ENCODE results near the gene TSC22D3.
A peak's percentile ranks its signal among the peaks of the same experiment; 100 is the strongest.

Gene TSC22D3

GRCh38 chrX:107729558-107730297 lies 45.9 kb downstream of the TSC22D3 start:
- no peaks in the 10 kb centered on the region for H3K27me3 Mint-ChIP-seq
- peak; percentile 40 for ATAC-seq
- H3K27ac Mint-ChIP-seq: no peak overlapping the region
- H3K4me3 Mint-ChIP-seq: no peak overlapping the region
- H3K4me1 Mint-ChIP-seq: peaks cover 17% of the 10 kb centered on the region
- DNase-seq: no peak
- H3K9me3 Mint-ChIP-seq: no peaks in the 10 kb centered on the region
- H3K36me3 Mint-ChIP-seq (ENCODE audit: low read depth): no peaks in the 10 kb centered on the region

- Mint-ChIP-seq H3K4me1 (peaks cover 17% of the 10 kb centered on the region), H3K27ac (no peak overlapping the region)
Observed at GRCh38 chrX:107728371-107729099, 47.1 kb downstream of the TSC22D3 start.

GRCh38 chrX:107726816-107727534 lies 48.6 kb downstream of the TSC22D3 start:
- Mint-ChIP-seq H3K36me3 (ENCODE audit: low read depth) (no peaks in the 10 kb centered on the region), H3K9me3 (no peaks in the 10 kb centered on the region), H3K27me3 (no peaks in the 10 kb centered on the region), H3K4me1 (peaks cover 18% of the 10 kb centered on the region), H3K4me3 (no peak overlapping the region), H3K27ac (no peak overlapping the region)
- no peak for DNase-seq
- ATAC-seq: no peak

More at GRCh38 chrX:107728371-107729099, 47.1 kb downstream of the TSC22D3 start:
- H3K36me3 Mint-ChIP-seq (ENCODE audit: low read depth): no peaks in the 10 kb centered on the region
- no peaks in the 10 kb centered on the region for H3K27me3 Mint-ChIP-seq
- DNase-seq: no peak
- no peak overlapping the region for H3K4me3 Mint-ChIP-seq
- ATAC-seq: no peak
- no peaks in the 10 kb centered on the region for H3K9me3 Mint-ChIP-seq

- ATAC-seq: no peak
- H3K27me3 Mint-ChIP-seq: no peaks in the 10 kb centered on the region
- H3K4me1 Mint-ChIP-seq: peaks cover 21% of the 10 kb centered on the region
- DNase-seq: no peak
- H3K36me3 Mint-ChIP-seq (ENCODE audit: low read depth): no peaks in the 10 kb centered on the region
- no peak overlapping the region for H3K27ac Mint-ChIP-seq
- H3K9me3 Mint-ChIP-seq: no peaks in the 10 kb centered on the region
- H3K4me3 Mint-ChIP-seq: no peak overlapping the region
Observed at GRCh38 chrX:107725761-107726555, 49.6 kb downstream of the TSC22D3 start.

GRCh38 chrX:107724653-107725052 lies 50.9 kb downstream of the TSC22D3 start:
- no peak overlapping the region for H3K27ac Mint-ChIP-seq
- no peak for ATAC-seq
- H3K36me3 Mint-ChIP-seq (ENCODE audit: low read depth): no peaks in the 10 kb centered on the region

GRCh38 chrX:107723511-107723910 lies 52.1 kb downstream of the TSC22D3 start:
- Mint-ChIP-seq H3K9me3 (no peaks in the 10 kb centered on the region), H3K27ac (no peak overlapping the region), H3K27me3 (no peaks in the 10 kb centered on the region), H3K36me3 (ENCODE audit: low read depth) (no peaks in the 10 kb centered on the region), H3K4me1 (peaks cover 12% of the 10 kb centered on the region), H3K4me3 (no peak overlapping the region)
- no peak for ATAC-seq
- no peak for DNase-seq

More at GRCh38 chrX:107724653-107725052, 50.9 kb downstream of the TSC22D3 start:
- Mint-ChIP-seq H3K27me3 (no peaks in the 10 kb centered on the region), H3K4me1 (peaks cover 18% of the 10 kb centered on the region), H3K4me3 (no peak overlapping the region), H3K9me3 (no peaks in the 10 kb centered on the region)
- DNase-seq: no peak

GRCh38 chrX:107721966-107722707 lies 53.5 kb downstream of the TSC22D3 start:
- DNase-seq (no peak), ATAC-seq (no peak)
- Mint-ChIP-seq H3K4me1 (peaks cover 23% of the 10 kb centered on the region), H3K27ac (no peak overlapping the region), H3K27me3 (no peaks in the 10 kb centered on the region), H3K36me3 (ENCODE audit: low read depth) (no peaks in the 10 kb centered on the region), H3K4me3 (no peak overlapping the region), H3K9me3 (no peaks in the 10 kb centered on the region)

- H3K4me1 Mint-ChIP-seq: peaks cover 26% of the 10 kb centered on the region
- H3K9me3 Mint-ChIP-seq: no peaks in the 10 kb centered on the region
- no peak overlapping the region for H3K4me3 Mint-ChIP-seq
- no peaks in the 10 kb centered on the region for H3K36me3 Mint-ChIP-seq (ENCODE audit: low read depth)
- no peak for DNase-seq
- ATAC-seq: no peak
- H3K27me3 Mint-ChIP-seq: no peaks in the 10 kb centered on the region
- H3K27ac Mint-ChIP-seq: no peak overlapping the region
Observed at GRCh38 chrX:107721318-107721717, 54.3 kb downstream of the TSC22D3 start.

GRCh38 chrX:107718156-107718621 lies 57.4 kb downstream of the TSC22D3 start:
- ATAC-seq (no peak), DNase-seq (peak; percentile 70)
- Mint-ChIP-seq H3K36me3 (ENCODE audit: low read depth) (peaks cover 9% of the 10 kb centered on the region), H3K4me3 (peak overlapping the region; percentile 8), H3K9me3 (no peaks in the 10 kb centered on the region), H3K27me3 (no peaks in the 10 kb centered on the region), H3K27ac (peak overlapping the region; percentile 82), H3K4me1 (peaks cover 45% of the 10 kb centered on the region)

- ATAC-seq (peak; percentile 87), DNase-seq (peak; percentile 76)
- peak overlapping the region; percentile 82 for H3K27ac Mint-ChIP-seq
- no peaks in the 10 kb centered on the region for H3K9me3 Mint-ChIP-seq
- H3K27me3 Mint-ChIP-seq: no peaks in the 10 kb centered on the region
- peaks cover 9% of the 10 kb centered on the region for H3K36me3 Mint-ChIP-seq (ENCODE audit: low read depth)
- peak overlapping the region; percentile 89 for H3K4me3 Mint-ChIP-seq
- H3K4me1 Mint-ChIP-seq: peaks cover 54% of the 10 kb centered on the region
Observed at GRCh38 chrX:107716816-107717700, 58.5 kb downstream of the TSC22D3 start.

- Mint-ChIP-seq H3K36me3 (ENCODE audit: low read depth) (peaks cover 9% of the 10 kb centered on the region), H3K4me1 (peaks cover 59% of the 10 kb centered on the region)
Observed at GRCh38 chrX:107716118-107716684, 59.4 kb downstream of the TSC22D3 start.

GRCh38 chrX:107715331-107716117 lies 60.1 kb downstream of the TSC22D3 start:
- Mint-ChIP-seq H3K4me1 (peaks cover 64% of the 10 kb centered on the region), H3K9me3 (no peaks in the 10 kb centered on the region), H3K36me3 (ENCODE audit: low read depth) (peaks cover 9% of the 10 kb centered on the region), H3K4me3 (peak overlapping the region; percentile 89), H3K27me3 (no peaks in the 10 kb centered on the region), H3K27ac (peak overlapping the region; percentile 87)
- DNase-seq (peak; percentile 5), ATAC-seq (no peak)

More at GRCh38 chrX:107716118-107716684, 59.4 kb downstream of the TSC22D3 start:
- Mint-ChIP-seq H3K4me3 (peak overlapping the region; percentile 89), H3K27ac (peak overlapping the region; percentile 87), H3K27me3 (no peaks in the 10 kb centered on the region), H3K9me3 (no peaks in the 10 kb centered on the region)
- ATAC-seq: no peak
- DNase-seq: peak; percentile 10
